MCF 10A (cell line): ENCODE data around the gene SF3A2. TPM values are rescaled to one million over a fixed set of nuclear protein-coding genes. Genes with fewer than 3 reads are reported as not detected.

Source experiments
- BruUV-seq: library from RNA; stranded (reverse); fragments of 400-500 nt; replicated peaks from 2 replicates; lab custom pipeline; 2021; lab: Mats Ljungman, UMichigan
- CTCF ChIA-PET: fragments of 300-600 bp; sonication (Branson Sonifier 250); formaldehyde crosslinking; extraction: SDS; loops from one replicate; lab custom pipeline; 2021; ENCODE audit warnings: antibody characterized with exemption, inconsistent platforms; lab: Yijun Ruan, JAX
- POLR2A ChIA-PET: fragments of 300-600, 350-650 bp; sonication (Branson Sonifier 250); formaldehyde crosslinking; extraction: SDS; loops from one replicate; lab custom pipeline; 2020; ENCODE audit warnings: antibody characterized with exemption, inconsistent platforms; lab: Yijun Ruan, JAX
- DNase-seq: peaks from one replicate; pipeline ENCODE4 v3.0.0-alpha.2; 2018; ENCODE audit not compliant: unreplicated experiment
- H3K27ac Mint-ChIP-seq: one replicate; pipeline ENCODE4 v1.8.0; 2022; ENCODE audit warnings: mild to moderate bottlenecking, low read depth, mixed read lengths; ENCODE audit not compliant: unreplicated experiment
- H3K27me3 Mint-ChIP-seq: one replicate; pipeline ENCODE4 v1.8.0; 2022; ENCODE audit warnings: mixed read lengths; ENCODE audit not compliant: insufficient read depth, unreplicated experiment
- H3K36me3 Mint-ChIP-seq: one replicate; pipeline ENCODE4 v1.8.0; 2022; ENCODE audit warnings: mild to moderate bottlenecking, moderate library complexity, mixed read lengths; ENCODE audit not compliant: insufficient read depth, unreplicated experiment
- H3K4me1 Mint-ChIP-seq: one replicate; pipeline ENCODE4 v1.8.0; 2022; ENCODE audit warnings: mixed read lengths; ENCODE audit not compliant: insufficient read depth, unreplicated experiment
- H3K4me3 Mint-ChIP-seq: one replicate; pipeline ENCODE4 v1.8.0; 2022; ENCODE audit warnings: mild to moderate bottlenecking, moderate library complexity, mixed read lengths; ENCODE audit not compliant: unreplicated experiment
- H3K9me3 Mint-ChIP-seq: one replicate; pipeline ENCODE4 v1.8.0; 2022; ENCODE audit warnings: mixed read lengths; ENCODE audit not compliant: unreplicated experiment
- CTCF ChIP-seq: fragments of 200-600 bp; IDR thresholded peaks from one replicate; pipeline ENCODE4 v1.8.0; 2022; ENCODE audit warnings: antibody characterized with exemption, mild to moderate bottlenecking; ENCODE audit not compliant: unreplicated experiment
- intact Hi-C: fragments of 100-400 bp; cut with micrococcal nuclease; formaldehyde crosslinking; loops from 2 replicates; pipeline ENCODE4 v1.14.1; 2022
- total RNA-seq: library from RNA; stranded (reverse); gene quantifications from 2 replicates; pipeline ENCODE4 v1.2.3, GENCODE V29; 2022

The SF3A2 gene
- total RNA-seq, 1 experiment from 2014 or later, result 101 TPM

GRCh38 chr19:2246801-2247361, 10.3 kb downstream of the SF3A2 start:
- Mint-ChIP-seq H3K4me3 (no peak overlapping the region), H3K27ac (no peak overlapping the region), H3K36me3 (peaks cover 71% of the 10 kb centered on the region), H3K4me1 (peaks cover 5% of the 10 kb centered on the region), H3K27me3 (no peaks in the 10 kb centered on the region), H3K9me3 (no peaks in the 10 kb centered on the region)
- CTCF ChIA-PET, result interaction anchor here (0.8 kb wide), 1 partner anchor 12 kb away, joined by 3 read pairs; no protein-coding TSS in a partner anchor
- intact Hi-C loops, result no loop called here
- POLR2A ChIA-PET, result no interaction called here
- peak; percentile 67 for DNase-seq
- BruUV-seq, result no TSS peak
- TF ChIP-seq CTCF, result no peak

- POLR2A ChIA-PET, result no interaction called here
- no peak overlapping the region for H3K27ac Mint-ChIP-seq
- intact Hi-C loops, result no loop called here
- H3K4me3 Mint-ChIP-seq, result no peak overlapping the region
- DNase-seq, result no peak
- H3K4me1 Mint-ChIP-seq, result peaks cover 5% of the 10 kb centered on the region
- H3K9me3 Mint-ChIP-seq, result no peaks in the 10 kb centered on the region
- CTCF ChIA-PET, result no interaction called here
- no peak for TF ChIP-seq CTCF
- peaks cover 65% of the 10 kb centered on the region for H3K36me3 Mint-ChIP-seq
- BruUV-seq, result no TSS peak
- H3K27me3 Mint-ChIP-seq, result no peaks in the 10 kb centered on the region
These were observed 10.9 kb downstream of the SF3A2 start for GRCh38 chr19:2247433-2248101.

- H3K27ac Mint-ChIP-seq, result no peak overlapping the region
- no peaks in the 10 kb centered on the region for H3K27me3 Mint-ChIP-seq
- no peak for TF ChIP-seq CTCF
- peaks cover 5% of the 10 kb centered on the region for H3K4me1 Mint-ChIP-seq
- no peak overlapping the region for H3K4me3 Mint-ChIP-seq
- TSS peak; percentile 57 for BruUV-seq
- no peaks in the 10 kb centered on the region for H3K9me3 Mint-ChIP-seq
- no peak for DNase-seq
- ChIA-PET POLR2A (interaction anchor here (0.5 to 1.8 kb wide), 3 partner anchors 9 to 117 kb away, joined by 3 to 7 read pairs (median 3); no protein-coding TSS in a partner anchor), CTCF (no interaction called here)
- intact Hi-C loops, result no loop called here
- peaks cover 60% of the 10 kb centered on the region for H3K36me3 Mint-ChIP-seq
These were observed 11.7 kb downstream of the SF3A2 start for GRCh38 chr19:2248136-2249009.
